Measurements from ENCODE around the gene SLC10A1.
"Not testable (repeated sequence)": the region's sequence is repeated elsewhere in the genome, so short reads cannot be mapped to it uniquely, and the experiment has no call there.

SLC10A1 gene

GRCh38 chr14:69766984-69767368 is 30.1 kb downstream of the SLC10A1 start, which contains the start of gene SRSF5:
TSS of gene SRSF5 (plus strand) at chr14:69767142. CDS start at chr14:69768157, 1,015 bp downstream.
- peaks cover 62% of the 10 kb centered on the region for H3K4me1 Mint-ChIP-seq
- peaks cover 56% of the 10 kb centered on the region for H3K36me3 Mint-ChIP-seq
- H3K9me3 Mint-ChIP-seq = peaks cover 3% of the 10 kb centered on the region

GRCh38 chr14:69763761-69764510 is 33.1 kb downstream of the SLC10A1 start:
- ATAC-seq (no peak), DNase-seq (ENCODE audit: low spot score in 2 of 2) (no peak)
- H3K27ac Mint-ChIP-seq = peak overlapping the region; percentile 59
- H3K36me3 Mint-ChIP-seq = peaks cover 25% of the 10 kb centered on the region
- peaks cover 3% of the 10 kb centered on the region for H3K9me3 Mint-ChIP-seq
- no peak overlapping the region for H3K4me3 Mint-ChIP-seq
- H3K4me1 Mint-ChIP-seq = peaks cover 40% of the 10 kb centered on the region

More at GRCh38 chr14:69766984-69767368, 30.1 kb downstream of the SLC10A1 start, which contains the start of gene SRSF5:
- H3K4me3 Mint-ChIP-seq = peak within 1 kb of the TSS; percentile 99
- peak; percentile 89 for ATAC-seq
- peak; percentile 84 to 97 for DNase-seq (ENCODE audit: low spot score in 2 of 2)
- H3K27ac Mint-ChIP-seq = peak within 1 kb of the TSS; percentile 100

- no peak overlapping the region for H3K27ac Mint-ChIP-seq
- no peaks in the 10 kb centered on the region for H3K36me3 Mint-ChIP-seq
- H3K4me1 Mint-ChIP-seq = peaks cover 12% of the 10 kb centered on the region
- no peak for ATAC-seq
- no peak for DNase-seq (ENCODE audit: low spot score in 2 of 2)
- peaks cover 3% of the 10 kb centered on the region for H3K9me3 Mint-ChIP-seq
- H3K4me3 Mint-ChIP-seq = no peak overlapping the region
Observed at GRCh38 chr14:69760810-69761209, 36.2 kb downstream of the SLC10A1 start.

- H3K4me3 Mint-ChIP-seq = no peak overlapping the region
- no peaks in the 10 kb centered on the region for H3K9me3 Mint-ChIP-seq
- no peak for DNase-seq (ENCODE audit: low spot score in 2 of 2)
- no peak overlapping the region for H3K27ac Mint-ChIP-seq
- H3K36me3 Mint-ChIP-seq = no peaks in the 10 kb centered on the region
- H3K4me1 Mint-ChIP-seq = no peaks in the 10 kb centered on the region
- ATAC-seq = no peak
Observed at GRCh38 chr14:69756298-69756697, 40.7 kb downstream of the SLC10A1 start.

DNA sequence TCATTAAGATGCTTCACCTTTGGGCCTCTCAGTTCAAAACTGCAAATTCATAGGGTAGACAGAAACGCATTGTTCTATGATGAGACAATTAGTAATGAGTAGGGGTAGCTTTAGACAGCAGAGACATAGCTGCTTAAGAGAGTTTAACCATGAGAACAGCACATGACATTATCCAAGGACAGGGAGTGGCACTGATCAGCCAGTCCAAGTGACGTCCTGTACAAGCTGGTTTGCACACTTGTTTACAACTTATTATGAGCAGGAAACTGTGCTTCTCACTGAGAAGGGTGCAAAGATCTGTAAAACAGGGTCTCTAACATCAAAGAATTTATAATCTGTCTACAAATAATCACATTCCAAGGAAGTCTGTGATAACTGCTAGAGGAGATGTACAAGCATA is 41.3 kb downstream of the SLC10A1 start:
- Mint-ChIP-seq H3K36me3 (no peaks in the 10 kb centered on the region), H3K9me3 (no peaks in the 10 kb centered on the region), H3K4me1 (no peaks in the 10 kb centered on the region), H3K27ac (no peak overlapping the region), H3K4me3 (no peak overlapping the region)
- ATAC-seq = no peak
- no peak for DNase-seq (ENCODE audit: low spot score in 2 of 2)

DNA sequence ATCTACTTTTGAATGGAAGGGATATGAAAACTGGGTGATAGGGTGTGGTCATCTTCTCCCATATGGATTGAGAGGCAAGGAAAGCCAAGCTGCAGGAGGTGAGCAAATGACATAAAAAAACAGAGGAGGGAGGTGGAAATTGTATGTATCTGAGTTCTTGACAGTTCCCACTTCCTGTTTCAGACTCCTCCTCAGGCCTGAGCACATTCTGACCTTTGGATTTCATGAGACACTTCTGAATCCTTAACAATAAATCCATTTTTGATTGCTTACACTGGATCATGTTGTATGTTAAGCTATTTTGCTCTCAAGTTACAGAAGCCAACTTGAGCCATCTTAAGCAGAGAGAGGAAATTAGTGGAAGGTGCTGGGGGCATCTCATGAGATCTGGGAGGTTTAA is 41.7 kb downstream of the SLC10A1 start:
- Mint-ChIP-seq H3K36me3 (no peaks in the 10 kb centered on the region), H3K9me3 (no peaks in the 10 kb centered on the region), H3K4me1 (no peaks in the 10 kb centered on the region), H3K27ac (no peak overlapping the region), H3K4me3 (no peak overlapping the region)
- ATAC-seq (no peak), DNase-seq (ENCODE audit: low spot score in 2 of 2) (no peak)

- Mint-ChIP-seq H3K36me3 (no peaks in the 10 kb centered on the region), H3K27ac (no peak overlapping the region), H3K4me3 (no peak overlapping the region), H3K4me1 (no peaks in the 10 kb centered on the region), H3K9me3 (no peaks in the 10 kb centered on the region)
- DNase-seq (ENCODE audit: low spot score in 2 of 2) = no peak
- ATAC-seq = no peak
Observed at GRCh38 chr14:69754487-69754886, 42.6 kb downstream of the SLC10A1 start.

DNA sequence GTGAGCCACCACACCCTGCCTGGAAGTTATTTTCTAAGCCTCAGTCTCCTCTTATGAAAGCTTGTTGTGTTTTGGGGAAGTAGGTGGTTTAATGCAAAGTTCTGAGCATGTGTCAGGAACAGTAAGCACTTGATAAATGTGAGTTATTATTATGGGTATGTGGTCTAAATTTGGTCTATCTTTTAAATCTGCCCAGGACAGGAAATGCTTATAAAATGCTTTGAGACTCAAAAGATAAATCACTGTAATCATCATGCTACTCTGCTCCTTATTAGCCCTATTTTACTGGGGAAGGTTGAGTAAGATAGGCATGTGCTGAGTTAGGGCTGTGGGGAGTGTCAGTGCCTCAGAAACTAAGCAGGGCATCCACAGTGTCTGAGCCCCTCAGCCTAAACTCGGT is 43.2 kb downstream of the SLC10A1 start:
- ATAC-seq = no peak
- Mint-ChIP-seq H3K36me3 (no peaks in the 10 kb centered on the region), H3K9me3 (no peaks in the 10 kb centered on the region), H3K4me1 (no peaks in the 10 kb centered on the region), H3K27ac (no peak overlapping the region), H3K4me3 (no peak overlapping the region)
- no peak for DNase-seq (ENCODE audit: low spot score in 2 of 2)

GRCh38 chr14:69752773-69753172 is 44.3 kb downstream of the SLC10A1 start:
- Mint-ChIP-seq H3K36me3 (no peaks in the 10 kb centered on the region), H3K4me3 (no peak overlapping the region), H3K4me1 (no peaks in the 10 kb centered on the region), H3K9me3 (no peaks in the 10 kb centered on the region), H3K27ac (no peak overlapping the region)
- DNase-seq (ENCODE audit: low spot score in 2 of 2) (no peak), ATAC-seq (no peak)

DNA sequence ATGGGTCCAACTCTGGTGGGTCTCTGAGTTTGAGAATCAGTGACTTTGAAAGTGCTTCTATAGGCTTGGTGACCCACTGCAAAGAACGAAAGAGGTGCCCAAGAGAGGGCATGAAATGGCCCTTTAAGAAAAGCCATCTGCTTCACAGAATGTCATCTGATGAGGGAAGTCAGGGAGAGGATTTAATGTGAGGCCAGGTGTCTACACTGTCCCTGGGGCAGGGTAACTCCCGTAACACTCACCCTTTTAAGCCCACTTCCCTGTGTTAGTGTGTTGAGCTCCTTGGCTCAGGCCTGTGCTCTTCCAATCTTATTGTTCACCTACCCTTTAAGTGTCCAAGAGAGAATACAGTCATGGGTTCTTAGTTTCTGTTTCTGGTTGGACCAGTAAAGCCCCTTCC is 46.5 kb downstream of the SLC10A1 start:
- Mint-ChIP-seq H3K9me3 (no peaks in the 10 kb centered on the region), H3K4me1 (peaks cover 7% of the 10 kb centered on the region), H3K27ac (no peak overlapping the region), H3K4me3 (no peak overlapping the region), H3K36me3 (no peaks in the 10 kb centered on the region)
- DNase-seq (ENCODE audit: low spot score in 2 of 2) = no peak
- no peak for ATAC-seq

GRCh38 chr14:69749956-69750355 is 47.1 kb downstream of the SLC10A1 start:
- no peak overlapping the region for H3K27ac Mint-ChIP-seq
- no peak for DNase-seq (ENCODE audit: low spot score in 2 of 2)
- H3K4me3 Mint-ChIP-seq = no peak overlapping the region
- H3K9me3 Mint-ChIP-seq = no peaks in the 10 kb centered on the region
- H3K36me3 Mint-ChIP-seq = no peaks in the 10 kb centered on the region
- ATAC-seq = no peak
- peaks cover 7% of the 10 kb centered on the region for H3K4me1 Mint-ChIP-seq

DNA sequence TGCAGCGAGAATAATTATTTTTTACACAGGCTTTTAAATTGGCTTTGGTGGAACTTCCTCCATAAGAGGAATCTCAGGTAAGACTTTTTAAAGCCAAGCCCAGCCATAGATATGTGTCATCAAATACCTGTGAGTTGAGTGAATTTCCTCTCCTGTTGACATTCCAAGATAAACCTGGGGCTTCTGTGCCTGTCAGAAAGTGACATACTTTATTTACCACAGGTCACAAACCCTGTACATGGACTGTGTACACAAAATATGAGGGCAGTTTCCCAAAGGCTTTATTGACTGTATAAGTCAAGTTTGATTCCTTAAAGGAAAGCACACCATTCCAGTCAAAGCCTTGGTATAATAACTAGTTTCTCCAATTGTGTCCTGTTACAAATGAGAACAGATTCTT is 56.0 kb downstream of the SLC10A1 start:
- DNase-seq (ENCODE audit: low spot score in 2 of 2) (no peak), ATAC-seq (no peak)
- H3K9me3 Mint-ChIP-seq = peaks cover 2% of the 10 kb centered on the region
- H3K4me1 Mint-ChIP-seq = peaks cover 2% of the 10 kb centered on the region
- H3K4me3 Mint-ChIP-seq = no peak overlapping the region
- H3K27ac Mint-ChIP-seq = no peak overlapping the region
- no peaks in the 10 kb centered on the region for H3K36me3 Mint-ChIP-seq

DNA sequence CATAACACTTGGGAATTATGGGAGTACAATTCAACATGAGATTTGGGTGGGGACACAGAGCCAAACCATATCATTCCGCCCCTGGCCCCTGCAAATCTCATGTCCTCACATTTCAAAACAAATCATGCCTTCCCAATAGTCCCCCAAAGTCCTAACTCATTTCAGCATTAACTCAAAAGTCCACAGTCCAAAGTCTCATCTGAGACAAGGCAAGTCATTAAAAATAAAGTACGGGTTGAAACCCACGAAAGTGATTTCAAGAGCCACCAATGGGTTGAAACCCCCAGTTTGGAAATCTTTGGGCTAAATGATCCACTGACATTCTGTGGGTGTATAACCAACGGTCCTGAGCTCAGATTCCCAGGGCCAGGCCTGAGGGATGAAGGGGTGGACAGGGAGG is 60.6 kb downstream of the SLC10A1 start:
- not testable (repeated sequence) for H3K27ac Mint-ChIP-seq; H3K4me1 Mint-ChIP-seq; H3K9me3 Mint-ChIP-seq; H3K4me3 Mint-ChIP-seq; DNase-seq (ENCODE audit: low spot score in 2 of 2); H3K36me3 Mint-ChIP-seq; ATAC-seq

DNA sequence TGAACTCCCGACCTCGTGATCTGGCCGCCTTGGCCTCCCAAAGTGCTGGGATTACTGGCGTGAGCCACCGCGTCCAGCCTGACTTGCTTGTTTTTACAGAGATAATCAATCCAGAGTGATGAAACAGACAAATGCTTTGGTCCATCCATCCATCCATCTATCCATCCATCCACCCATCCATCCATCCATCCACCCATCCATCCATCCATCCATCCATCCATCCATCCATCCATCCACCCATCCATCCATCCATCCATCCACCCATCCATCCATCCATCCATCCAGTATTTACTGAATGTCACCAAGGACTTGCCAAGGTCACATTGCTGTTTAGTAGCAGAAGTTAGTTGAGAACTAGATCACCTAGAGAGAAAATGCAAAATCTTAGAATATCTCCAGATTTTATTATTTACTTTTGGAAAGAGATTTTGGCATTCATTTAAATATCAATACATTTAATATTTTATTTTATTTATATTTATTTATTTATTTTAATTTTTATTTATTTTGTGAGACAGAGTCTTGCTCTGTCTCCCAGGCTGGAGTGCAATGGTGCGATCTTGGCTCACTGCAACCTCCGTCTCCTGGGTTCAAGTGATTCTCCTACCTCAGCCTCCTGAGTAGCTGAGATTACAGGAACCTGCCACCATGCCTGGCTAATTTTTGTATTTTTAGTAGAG is 65.0 kb downstream of the SLC10A1 start:
- not testable (repeated sequence) for H3K27ac Mint-ChIP-seq, H3K36me3 Mint-ChIP-seq, ATAC-seq

GRCh38 chr14:69727860-69728259 is 69.2 kb downstream of the SLC10A1 start:
- Mint-ChIP-seq H3K4me1 (peaks cover 41% of the 10 kb centered on the region), H3K9me3 (no peaks in the 10 kb centered on the region), H3K36me3 (no peaks in the 10 kb centered on the region), H3K4me3 (peak overlapping the region; percentile 71), H3K27ac (peak overlapping the region; percentile 91)
- ATAC-seq (no peak), DNase-seq (ENCODE audit: low spot score in 2 of 2) (no peak)

More for the DNA sequence above, 65.0 kb downstream of the SLC10A1 start:
- H3K9me3 Mint-ChIP-seq; H3K4me3 Mint-ChIP-seq; DNase-seq (ENCODE audit: low spot score in 2 of 2): not testable (repeated sequence)
- peaks cover 25% of the 10 kb centered on the region for H3K4me1 Mint-ChIP-seq

All from stimulated activated effector memory CD8-positive, alpha-beta T cell treated with anti-CD3 and anti-CD28 coated beads, Interleukin-12 subunit alpha, Interleukin-12 subunit beta, amount 100 ng/mL, for 72 hours (primary cell).